BJ (cell line): ENCODE data around the gene HOXA9. TPM values are rescaled to one million over a fixed set of nuclear protein-coding genes. Genes with fewer than 3 reads are reported as not detected.

Experiments used
- CTCF ChIA-PET: fragments of 350-600 bp; formaldehyde crosslinking; extraction: SDS; loops from one replicate; lab custom pipeline; 2021; ENCODE audit warnings: antibody characterized with exemption, inconsistent platforms; lab: Yijun Ruan, JAX
- POLR2A ChIA-PET: fragments of 300-600 bp; sonication (Branson Sonifier 250); formaldehyde crosslinking; extraction: SDS; loops from one replicate; lab custom pipeline; 2021; ENCODE audit warnings: antibody characterized with exemption; lab: Charles Lee
- DNase-seq: peaks from one replicate; pipeline ENCODE4 v3.0.0-alpha.2; 2011; ENCODE audit warnings: low read depth
- H3K27me3 ChIP-seq: 2 replicates; pipeline ENCODE4 v1.6.0; 2011; ENCODE audit warnings: low read length; ENCODE audit not compliant: control insufficient read depth, insufficient read depth
- H3K36me3 ChIP-seq: 2 replicates; pipeline ENCODE4 v1.5.1; 2011; ENCODE audit warnings: low read length; ENCODE audit not compliant: control insufficient read depth, insufficient read depth
- H3K4me3 ChIP-seq: 2 replicates; pipeline ENCODE4 v1.5.1; 2011; ENCODE audit warnings: low read depth, mild to moderate bottlenecking, control low read depth, low read length
- CTCF ChIP-seq: IDR thresholded peaks from 2 replicates; pipeline ENCODE4 v1.5.1; 2011; ENCODE audit warnings: low read depth, mild to moderate bottlenecking, control low read depth, inconsistent platforms, low read length, moderate library complexity; ENCODE audit not compliant: insufficient read depth
- polyA plus RNA-seq: library from polyadenylated mRNA; depleted of rRNA; stranded (reverse); fragments of >200 nt; gene quantifications from 2 replicates; pipeline ENCODE4 v1.2.3, GENCODE V29; 2011

Gene HOXA9
- polyA plus RNA-seq, 1 experiment, result 15.0 TPM

GRCh38 chr7:27183682-27184336 is 18.5 kb upstream of the HOXA9 start:
- Histone ChIP-seq H3K36me3 (peaks cover 6% of the 10 kb centered on the region), H3K27me3 (no peaks in the 10 kb centered on the region), H3K4me3 (peak overlapping the region; percentile 88)
- POLR2A ChIA-PET, result interaction anchor here (0.6 kb wide), 1 partner anchor 8 kb away, joined by 7 read pairs; no protein-coding TSS in a partner anchor
- CTCF ChIA-PET, result interaction anchor here (0.6 to 12.5 kb wide), 7 partner anchors 9 to 69 kb away, joined by 3 to 187 read pairs (median 6); partner anchors contain the start of genes HOXA10 and HOXA9
- TF ChIP-seq CTCF, result no peak
- no peak for DNase-seq

- H3K27me3 ChIP-seq, result no peaks in the 10 kb centered on the region
Measured at GRCh38 chr7:27182861-27183681, 17.7 kb upstream of the HOXA9 start.

GRCh38 chr7:27182285-27182841 is 17.0 kb upstream of the HOXA9 start:
- TF ChIP-seq CTCF, result peak; percentile 12; the same call in 1 of the 2 replicates
- POLR2A ChIA-PET, result no interaction called here
- Histone ChIP-seq H3K27me3 (no peaks in the 10 kb centered on the region), H3K4me3 (peak overlapping the region; percentile 88), H3K36me3 (peaks cover 6% of the 10 kb centered on the region)
- no peak for DNase-seq
- CTCF ChIA-PET, result interaction anchor here (1.3 to 12.5 kb wide), 4 partner anchors 9 to 18 kb away, joined by 3 to 187 read pairs (median 12); partner anchors contain the start of genes HOXA10, HOXA13 and HOXA9

More at GRCh38 chr7:27182861-27183681, 17.7 kb upstream of the HOXA9 start:
- peak overlapping the region; percentile 88 for H3K4me3 ChIP-seq
- DNase-seq, result no peak
- ChIA-PET POLR2A (no interaction called here), CTCF (interaction anchor here (0.7 to 12.5 kb wide), 6 partner anchors 10 to 39 kb away, joined by 3 to 187 read pairs (median 6); partner anchors contain the start of genes HOXA10, HOXA13 and HOXA9)
- peaks cover 6% of the 10 kb centered on the region for H3K36me3 ChIP-seq
- TF ChIP-seq CTCF, result no peak; the same call in 1 of the 2 replicates

- Histone ChIP-seq H3K27me3 (no peaks in the 10 kb centered on the region), H3K4me3 (peak overlapping the region; percentile 88), H3K36me3 (peaks cover 8% of the 10 kb centered on the region)
- POLR2A ChIA-PET, result interaction anchor here (0.5 kb wide), 1 partner anchor 896 kb away, joined by 6 read pairs; no protein-coding TSS in a partner anchor
- TF ChIP-seq CTCF, result no peak
- CTCF ChIA-PET, result interaction anchor here (1.3 to 12.5 kb wide), 3 partner anchors 9 to 18 kb away, joined by 3 to 187 read pairs (median 10); partner anchors contain the start of genes HOXA10, HOXA13 and HOXA9
- no peak for DNase-seq
Measured at GRCh38 chr7:27181795-27182275, 16.5 kb upstream of the HOXA9 start.
